ENCODE results near the gene DACH1. TPM values are rescaled to one million over a fixed set of nuclear protein-coding genes. Genes with fewer than 3 reads are reported as not detected.

DACH1 gene
- total RNA-seq, 4 donors from 2014 or later = 0.08 to 2.3 (median 0.71) TPM

- Histone ChIP-seq H3K27ac (no peak overlapping the region), H3K27me3 (peaks cover 0 to 39% (median 0%) of the 10 kb centered on the region in 4 donors), H3K4me1 (peaks cover 0 to 12% (median 0%) of the 10 kb centered on the region in 3 donors), H3K36me3 (no peaks in the 10 kb centered on the region), H3K9me3 (no peaks in the 10 kb centered on the region), H3K4me3 (no peak overlapping the region)
- no peak for DNase-seq
- 47 to 64% methylated on average over 1 of the region's 1 CpG for WGBS, 2 donors
- TF ChIP-seq CTCF (IDR thresholded peaks at IDR 0.05) (no peak), POLR2A (IDR thresholded peaks at IDR 0.05) (no peak)
- intact Hi-C loops (cut with DNase I) = no loop called here
Observed at GRCh38 chr13:71871844-71872243, 4.8 kb upstream of the DACH1 start.

GRCh38 chr13:71871176-71871754, 4.3 kb upstream of the DACH1 start:
- peaks cover 0 to 17% (median 0%) of the 10 kb centered on the region in 3 donors for H3K4me1 ChIP-seq
- intact Hi-C loops (cut with DNase I) = no loop called here
- no peak overlapping the region for H3K4me3 ChIP-seq
- WGBS, 2 donors = 47 to 63% methylated on average over 3 of the region's 3 CpGs
- no peak for TF ChIP-seq POLR2A (IDR thresholded peaks at IDR 0.05)
- TF ChIP-seq CTCF (IDR thresholded peaks at IDR 0.05) = no peak
- no peak overlapping the region for H3K27ac ChIP-seq
- DNase-seq = no peak
- no peaks in the 10 kb centered on the region for H3K36me3 ChIP-seq
- H3K9me3 ChIP-seq = no peaks in the 10 kb centered on the region
- peaks cover 0 to 44% (median 0%) of the 10 kb centered on the region in 4 donors for H3K27me3 ChIP-seq

- intact Hi-C loops (cut with DNase I) = no loop called here
- Histone ChIP-seq H3K9me3 (no peaks in the 10 kb centered on the region), H3K27ac (no peak overlapping the region), H3K36me3 (no peaks in the 10 kb centered on the region), H3K27me3 (peaks cover 0 to 55% (median 7%) of the 10 kb centered on the region in 4 donors), H3K4me1 (peaks cover 7 to 28% (median 11%) of the 10 kb centered on the region in 3 donors), H3K4me3 (no peak overlapping the region)
- DNase-seq = no peak
- 44 to 56% methylated on average over 8 of the region's 8 CpGs for WGBS, 2 donors
- TF ChIP-seq CTCF (IDR thresholded peaks at IDR 0.05) (no peak), POLR2A (IDR thresholded peaks at IDR 0.05) (no peak)
Observed at GRCh38 chr13:71870100-71870499, 3.1 kb upstream of the DACH1 start.

GRCh38 chr13:71869274-71869673, 2.3 kb upstream of the DACH1 start:
- TF ChIP-seq CTCF (IDR thresholded peaks at IDR 0.05) = no peak
- no peak for TF ChIP-seq POLR2A (IDR thresholded peaks at IDR 0.05)
- no peak overlapping the region for H3K27ac ChIP-seq
- no peaks in the 10 kb centered on the region for H3K36me3 ChIP-seq
- no peak overlapping the region for H3K4me3 ChIP-seq
- WGBS, 2 donors = 88 to 98% methylated on average over 5 of the region's 5 CpGs
- no peaks in the 10 kb centered on the region for H3K9me3 ChIP-seq
- peaks cover 0 to 64% (median 9%) of the 10 kb centered on the region in 4 donors for H3K27me3 ChIP-seq
- peaks cover 9 to 32% (median 12%) of the 10 kb centered on the region in 3 donors for H3K4me1 ChIP-seq
- intact Hi-C loops (cut with DNase I) = no loop called here
- DNase-seq = no peak

- Histone ChIP-seq H3K27me3 (peaks cover 0 to 79% (median 9%) of the 10 kb centered on the region in 4 donors), H3K36me3 (no peaks in the 10 kb centered on the region), H3K4me3 (peak overlapping the region; percentile 39 to 74 (median 56)), H3K9me3 (no peaks in the 10 kb centered on the region), H3K4me1 (peaks cover 9 to 33% (median 12%) of the 10 kb centered on the region in 3 donors), H3K27ac (peak overlapping the region; percentile 61 to 83 (median 75))
- WGBS, 2 donors = 0 to 1% methylated on average over 23 to 28 of the region's 77 CpGs
- no peak for DNase-seq
- intact Hi-C loops (cut with DNase I) = no loop called here
- TF ChIP-seq POLR2A (IDR thresholded peaks at IDR 0.05) (no peak), CTCF (IDR thresholded peaks at IDR 0.05) (no peak)
Observed at GRCh38 chr13:71866335-71867130, 471 bp downstream of the DACH1 start.

Data from esophagus squamous epithelium (tissue), 5 donors.